NCI-H524 (cell line): ENCODE results near the gene DCUN1D1.

Experiments used
- DNase-seq, 2 experiments: peaks; one replicate each; lab custom pipeline; 2025; lab: John Stamatoyannopoulos, UW

Gene DCUN1D1

GRCh38 chr3:182892226-182892625 lies 88.1 kb downstream of the DCUN1D1 start:
- DNase-seq = no peak

- no peak for DNase-seq
Observed at GRCh38 chr3:182891364-182891763, 89.0 kb downstream of the DCUN1D1 start.

GRCh38 chr3:182889948-182890629 lies 90.2 kb downstream of the DCUN1D1 start:
- DNase-seq = no peak
